ENCODE measurements around the gene FIGNL2.
A peak's percentile ranks its signal among the peaks of the same experiment; 100 is the strongest.
"Not testable (repeated sequence)": the region's sequence is repeated elsewhere in the genome, so short reads cannot be mapped to it uniquely, and the experiment has no call there.

FIGNL2 gene

DNA sequence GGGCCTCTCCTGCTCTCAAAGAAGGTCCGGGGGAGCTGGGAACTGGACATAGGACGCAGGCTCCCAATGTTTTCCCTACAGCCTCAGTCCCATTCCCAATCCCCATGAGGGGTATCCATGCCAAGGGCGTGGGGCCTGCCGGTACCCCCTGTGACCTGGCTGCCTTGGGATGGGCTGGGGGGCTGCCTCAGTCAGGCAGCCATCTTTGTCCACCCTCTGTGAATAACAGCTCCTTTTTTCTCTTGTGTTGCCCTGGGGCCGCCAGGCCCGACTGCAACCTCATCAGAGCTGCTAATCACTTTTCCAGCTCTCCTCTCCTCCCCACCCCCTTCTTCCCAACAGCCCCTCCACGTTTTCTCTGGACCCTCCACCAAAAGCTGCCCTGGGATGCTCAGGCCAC lies 11.2 kb downstream of the FIGNL2 start:
- Histone ChIP-seq H3K27me3 (ENCODE audit: control insufficient read depth, insufficient read depth, low read length) (peaks cover 3% of the 10 kb centered on the region), H3K9me3 (ENCODE audit: control insufficient read depth, insufficient read depth, low read length) (no peaks in the 10 kb centered on the region), H3K9ac (ENCODE audit: low read depth, low read length) (no peak overlapping the region), H3K36me3 (ENCODE audit: control insufficient read depth, insufficient read depth, low read length) (no peaks in the 10 kb centered on the region), H3K4me1 (ENCODE audit: control insufficient read depth, insufficient read depth, low read length) (peaks cover 19% of the 10 kb centered on the region), H3K4me3 (ENCODE audit: low read depth, low read length) (no peak overlapping the region)

DNA sequence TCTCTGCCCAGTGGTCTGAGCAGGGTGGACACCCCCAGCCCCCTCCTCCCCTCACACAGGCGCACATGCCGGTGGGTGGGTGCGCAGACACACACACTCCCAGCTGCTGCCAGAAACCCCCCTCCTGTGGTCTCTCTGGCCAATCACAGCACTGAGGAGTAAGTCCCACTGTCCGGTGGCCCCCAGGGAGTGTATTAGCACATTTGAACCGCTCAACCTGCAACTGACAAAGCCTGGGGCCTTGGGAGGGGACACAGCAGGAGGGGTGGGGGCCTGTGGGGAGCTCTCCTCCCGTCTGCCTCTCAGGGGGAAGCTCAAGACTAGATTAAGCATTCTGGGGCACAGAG lies 11.7 kb downstream of the FIGNL2 start:
- H3K4me1 ChIP-seq (ENCODE audit: control insufficient read depth, insufficient read depth, low read length) = peaks cover 19% of the 10 kb centered on the region

DNA sequence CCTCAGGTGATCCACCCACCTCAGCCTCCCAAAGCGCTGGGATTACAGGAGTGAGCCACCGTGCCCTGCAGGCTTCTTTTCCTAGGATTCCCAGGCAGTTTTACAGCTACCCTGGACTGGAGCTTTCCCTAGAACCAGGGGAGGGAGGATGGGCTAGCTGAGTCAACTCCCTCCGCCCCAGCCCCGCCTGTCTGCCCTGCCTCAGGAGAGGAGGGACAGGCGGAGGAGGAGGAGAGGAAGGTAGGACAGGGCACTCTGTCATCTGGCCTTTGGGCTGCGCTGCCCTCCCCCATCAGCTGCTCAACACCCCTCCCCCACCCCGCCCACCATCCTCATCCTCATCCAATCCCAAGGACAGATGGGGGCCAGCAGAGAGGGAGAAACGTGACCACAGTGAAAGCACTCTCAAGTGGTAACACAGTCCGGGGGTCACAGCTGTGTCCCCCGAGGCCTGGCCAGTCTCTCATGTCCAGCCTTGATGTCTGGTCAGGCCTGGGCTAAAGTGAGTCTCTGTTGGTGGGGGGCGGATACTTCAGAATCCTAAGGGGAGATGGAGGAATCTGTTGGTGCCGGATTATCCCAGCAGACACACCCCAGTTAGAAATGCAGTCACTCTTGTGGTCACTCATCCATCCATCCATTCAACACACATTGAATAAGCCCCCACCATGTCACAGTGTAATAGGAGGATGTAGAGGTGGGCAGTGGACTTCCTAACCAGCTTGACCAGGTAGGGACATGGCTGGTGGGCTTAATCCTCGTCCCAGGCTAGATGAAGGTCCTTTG lies 12.3 kb downstream of the FIGNL2 start:
- Histone ChIP-seq H3K9ac (ENCODE audit: low read depth, low read length) (no peak overlapping the region), H3K27me3 (ENCODE audit: control insufficient read depth, insufficient read depth, low read length) (peaks cover 3% of the 10 kb centered on the region), H3K9me3 (ENCODE audit: control insufficient read depth, insufficient read depth, low read length) (no peaks in the 10 kb centered on the region), H3K36me3 (ENCODE audit: control insufficient read depth, insufficient read depth, low read length) (no peaks in the 10 kb centered on the region), H3K4me3 (ENCODE audit: low read depth, low read length) (peak overlapping the region; percentile 23), H3K4me1 (ENCODE audit: control insufficient read depth, insufficient read depth, low read length) (peaks cover 23% of the 10 kb centered on the region)

More for the DNA sequence above, 11.7 kb downstream of the FIGNL2 start:
- H3K4me3 ChIP-seq (ENCODE audit: low read depth, low read length) = peak overlapping the region; percentile 23
- no peaks in the 10 kb centered on the region for H3K9me3 ChIP-seq (ENCODE audit: control insufficient read depth, insufficient read depth, low read length)
- no peaks in the 10 kb centered on the region for H3K36me3 ChIP-seq (ENCODE audit: control insufficient read depth, insufficient read depth, low read length)
- H3K9ac ChIP-seq (ENCODE audit: low read depth, low read length) = no peak overlapping the region
- peaks cover 3% of the 10 kb centered on the region for H3K27me3 ChIP-seq (ENCODE audit: control insufficient read depth, insufficient read depth, low read length)

DNA sequence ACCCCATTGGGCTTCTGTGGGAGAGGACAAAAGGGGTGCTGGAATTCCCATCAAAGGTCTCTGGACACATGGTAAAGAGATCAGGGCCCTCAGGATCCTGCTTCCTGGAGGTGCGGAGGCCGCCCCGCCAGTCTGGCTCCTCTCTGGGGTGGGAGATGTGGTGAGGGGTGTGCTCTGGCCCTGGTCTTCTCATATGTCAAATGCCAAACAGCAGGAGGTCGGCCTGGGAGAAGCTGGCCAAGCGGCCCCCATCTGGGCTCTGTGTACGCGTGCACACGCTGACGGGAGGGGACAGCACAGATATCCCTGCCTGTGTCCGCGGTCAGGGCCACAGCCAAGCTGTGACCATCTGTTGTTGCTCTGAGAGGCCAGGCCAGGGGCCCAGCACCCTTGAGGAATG lies 14.1 kb downstream of the FIGNL2 start:
- no peaks in the 10 kb centered on the region for H3K36me3 ChIP-seq (ENCODE audit: control insufficient read depth, insufficient read depth, low read length)
- H3K9me3 ChIP-seq (ENCODE audit: control insufficient read depth, insufficient read depth, low read length) = no peaks in the 10 kb centered on the region
- H3K9ac ChIP-seq (ENCODE audit: low read depth, low read length) = no peak overlapping the region
- no peak overlapping the region for H3K4me3 ChIP-seq (ENCODE audit: low read depth, low read length)
- peaks cover 1% of the 10 kb centered on the region for H3K27me3 ChIP-seq (ENCODE audit: control insufficient read depth, insufficient read depth, low read length)
- peaks cover 27% of the 10 kb centered on the region for H3K4me1 ChIP-seq (ENCODE audit: control insufficient read depth, insufficient read depth, low read length)

DNA sequence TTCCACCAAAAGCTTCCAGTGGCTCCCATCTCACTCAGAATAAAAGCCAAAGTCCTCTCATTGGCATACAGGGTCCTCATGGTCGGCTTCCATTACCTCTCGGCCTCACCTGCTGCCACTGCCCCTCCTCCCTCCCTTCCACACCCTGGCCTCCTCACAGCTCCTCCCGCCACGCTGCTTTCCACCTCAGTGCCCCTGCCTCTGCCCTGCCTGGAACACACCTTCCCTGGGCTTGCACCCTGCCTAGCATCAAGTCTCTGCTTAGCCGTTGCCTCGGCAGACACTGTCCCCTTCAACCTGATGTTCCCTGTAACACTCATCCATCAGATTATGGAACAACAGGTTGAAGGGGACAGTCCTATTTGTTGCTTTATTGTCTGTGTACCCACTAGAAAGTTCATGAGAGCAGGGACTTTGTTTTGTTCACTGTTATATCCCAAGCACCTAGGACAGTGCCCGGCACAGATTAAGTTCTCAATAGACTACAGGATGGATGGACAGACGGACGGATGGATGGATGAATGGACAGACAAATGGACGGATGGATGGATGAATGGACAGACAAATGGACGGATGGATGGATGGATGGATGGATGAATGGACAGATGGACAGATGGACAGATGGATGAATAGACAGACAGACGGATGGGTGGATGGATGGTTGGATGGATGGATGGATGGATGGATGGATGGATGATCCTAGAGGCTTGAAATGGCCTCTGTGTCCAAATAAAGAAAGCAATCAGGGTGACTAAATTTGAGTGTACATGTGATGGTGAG lies 14.9 kb downstream of the FIGNL2 start:
- Histone ChIP-seq H3K9ac (ENCODE audit: low read depth, low read length) (no peak overlapping the region), H3K36me3 (ENCODE audit: control insufficient read depth, insufficient read depth, low read length) (no peaks in the 10 kb centered on the region), H3K27me3 (ENCODE audit: control insufficient read depth, insufficient read depth, low read length) (no peaks in the 10 kb centered on the region), H3K4me3 (ENCODE audit: low read depth, low read length) (no peak overlapping the region), H3K9me3 (ENCODE audit: control insufficient read depth, insufficient read depth, low read length) (no peaks in the 10 kb centered on the region), H3K4me1 (ENCODE audit: control insufficient read depth, insufficient read depth, low read length) (peaks cover 32% of the 10 kb centered on the region)

DNA sequence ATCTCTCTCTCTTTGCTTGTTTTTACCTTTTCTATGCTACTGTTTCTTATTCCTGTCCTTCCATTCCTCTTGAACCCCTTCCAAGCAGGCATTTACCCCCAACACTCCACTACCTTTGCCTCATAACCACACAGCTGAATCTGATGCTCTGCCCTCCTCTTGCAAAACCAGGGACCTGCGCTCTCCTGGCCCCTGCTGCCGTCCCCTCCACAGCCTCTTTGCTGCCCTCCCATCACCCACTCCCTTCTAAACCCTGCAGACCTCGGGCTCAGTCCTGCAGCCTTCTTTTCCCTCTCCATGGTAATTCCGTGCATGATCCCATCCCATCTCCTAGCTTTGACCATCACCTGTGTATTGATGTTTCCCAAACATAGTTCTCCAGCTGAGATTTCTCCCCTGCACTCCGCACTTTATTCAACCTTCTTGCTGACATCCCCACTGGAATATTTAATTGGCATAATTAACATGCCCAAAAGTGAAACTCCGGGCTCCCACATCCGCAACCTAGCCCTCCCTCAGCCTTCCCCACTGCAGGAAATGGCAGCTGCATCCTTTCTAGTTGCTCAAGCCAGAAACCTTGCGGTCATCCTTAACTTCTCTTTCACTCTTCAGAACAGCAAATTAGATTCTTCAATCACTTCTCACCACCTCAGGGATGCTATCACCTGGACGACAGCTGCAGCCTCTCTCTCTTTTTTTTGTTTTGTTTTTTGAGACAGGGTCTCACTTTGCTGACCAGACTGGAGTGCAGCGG lies 16.0 kb downstream of the FIGNL2 start:
- no peak overlapping the region for H3K9ac ChIP-seq (ENCODE audit: low read depth, low read length)
- no peaks in the 10 kb centered on the region for H3K27me3 ChIP-seq (ENCODE audit: control insufficient read depth, insufficient read depth, low read length)
- peaks cover 39% of the 10 kb centered on the region for H3K4me1 ChIP-seq (ENCODE audit: control insufficient read depth, insufficient read depth, low read length)
- H3K36me3 ChIP-seq (ENCODE audit: control insufficient read depth, insufficient read depth, low read length) = no peaks in the 10 kb centered on the region
- H3K9me3 ChIP-seq (ENCODE audit: control insufficient read depth, insufficient read depth, low read length) = no peaks in the 10 kb centered on the region
- H3K4me3 ChIP-seq (ENCODE audit: low read depth, low read length) = no peak overlapping the region

DNA sequence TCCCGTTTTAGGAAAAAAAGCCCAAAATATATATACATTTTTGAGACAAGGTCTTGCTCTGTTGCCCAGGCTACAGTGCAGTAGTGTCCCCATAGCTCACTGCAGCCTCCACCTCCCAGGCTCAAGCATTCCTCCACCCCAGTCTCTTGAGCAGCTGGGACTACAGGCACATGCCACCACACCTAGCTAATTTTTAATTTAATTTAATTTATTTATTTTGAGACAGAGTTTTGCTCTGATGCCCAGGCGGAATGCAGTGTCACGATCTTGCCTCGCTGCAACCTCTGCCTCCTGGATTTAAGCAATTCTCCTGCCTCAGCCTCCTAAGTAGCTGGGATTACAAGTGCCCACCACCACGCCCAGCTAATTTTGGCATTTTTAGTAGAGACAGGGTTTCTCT lies 16.7 kb downstream of the FIGNL2 start:
- H3K4me3 ChIP-seq (ENCODE audit: low read depth, low read length); H3K9me3 ChIP-seq (ENCODE audit: control insufficient read depth, insufficient read depth, low read length); H3K36me3 ChIP-seq (ENCODE audit: control insufficient read depth, insufficient read depth, low read length); H3K27me3 ChIP-seq (ENCODE audit: control insufficient read depth, insufficient read depth, low read length); H3K9ac ChIP-seq (ENCODE audit: low read depth, low read length): not testable (repeated sequence)
- H3K4me1 ChIP-seq (ENCODE audit: control insufficient read depth, insufficient read depth, low read length) = peaks cover 37% of the 10 kb centered on the region

DNA sequence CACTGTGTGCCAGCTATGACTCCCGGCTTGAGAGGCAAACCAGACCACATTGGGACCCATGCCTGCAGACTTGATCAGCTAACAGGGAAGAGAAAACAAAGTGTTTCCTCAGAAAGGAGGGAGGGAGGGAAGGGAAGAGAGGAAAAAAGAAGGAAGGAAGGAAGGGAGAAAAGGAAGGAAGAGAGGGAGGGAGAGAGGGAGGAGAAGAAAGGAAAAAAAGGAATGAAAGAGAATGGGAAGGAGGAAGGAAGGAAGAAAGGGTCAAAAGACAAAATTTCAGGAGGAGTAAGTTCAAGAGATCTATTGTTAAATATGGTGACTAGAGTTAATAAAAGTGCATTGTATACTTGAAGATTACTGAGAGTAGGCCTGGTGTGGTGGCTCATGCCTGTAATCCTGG lies 18.9 kb downstream of the FIGNL2 start:
- Histone ChIP-seq H3K9ac (ENCODE audit: low read depth, low read length) (no peak overlapping the region), H3K27me3 (ENCODE audit: control insufficient read depth, insufficient read depth, low read length) (no peaks in the 10 kb centered on the region), H3K36me3 (ENCODE audit: control insufficient read depth, insufficient read depth, low read length) (no peaks in the 10 kb centered on the region), H3K9me3 (ENCODE audit: control insufficient read depth, insufficient read depth, low read length) (no peaks in the 10 kb centered on the region), H3K4me3 (ENCODE audit: low read depth, low read length) (no peak overlapping the region), H3K4me1 (ENCODE audit: control insufficient read depth, insufficient read depth, low read length) (peaks cover 28% of the 10 kb centered on the region)

DNA sequence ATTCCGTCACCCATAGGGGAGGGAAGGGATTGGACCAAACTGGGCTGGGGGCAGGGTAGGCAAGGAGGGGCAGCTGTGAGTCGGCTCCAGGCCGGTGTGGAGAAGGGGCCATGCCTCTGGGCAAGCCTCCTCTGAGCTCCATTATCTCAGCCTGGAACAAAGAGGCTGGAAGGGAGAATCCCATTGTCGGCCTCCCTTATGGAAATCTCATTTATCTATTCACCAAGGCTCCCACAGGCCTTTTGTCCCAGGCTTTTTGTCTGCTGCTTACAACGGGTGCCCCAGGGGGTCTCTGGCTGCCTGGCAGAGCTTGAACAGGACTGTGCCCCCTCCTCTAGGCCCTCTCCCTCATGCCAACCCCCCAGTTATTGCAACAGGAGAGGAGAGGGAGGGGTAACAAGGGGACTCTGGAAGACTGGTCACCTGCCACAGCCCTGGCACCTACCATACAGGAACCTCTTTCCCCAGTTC lies 19.5 kb downstream of the FIGNL2 start:
- Histone ChIP-seq H3K4me3 (ENCODE audit: low read depth, low read length) (no peak overlapping the region), H3K36me3 (ENCODE audit: control insufficient read depth, insufficient read depth, low read length) (no peaks in the 10 kb centered on the region), H3K4me1 (ENCODE audit: control insufficient read depth, insufficient read depth, low read length) (peaks cover 27% of the 10 kb centered on the region), H3K27me3 (ENCODE audit: control insufficient read depth, insufficient read depth, low read length) (no peaks in the 10 kb centered on the region), H3K9ac (ENCODE audit: low read depth, low read length) (no peak overlapping the region), H3K9me3 (ENCODE audit: control insufficient read depth, insufficient read depth, low read length) (no peaks in the 10 kb centered on the region)

DNA sequence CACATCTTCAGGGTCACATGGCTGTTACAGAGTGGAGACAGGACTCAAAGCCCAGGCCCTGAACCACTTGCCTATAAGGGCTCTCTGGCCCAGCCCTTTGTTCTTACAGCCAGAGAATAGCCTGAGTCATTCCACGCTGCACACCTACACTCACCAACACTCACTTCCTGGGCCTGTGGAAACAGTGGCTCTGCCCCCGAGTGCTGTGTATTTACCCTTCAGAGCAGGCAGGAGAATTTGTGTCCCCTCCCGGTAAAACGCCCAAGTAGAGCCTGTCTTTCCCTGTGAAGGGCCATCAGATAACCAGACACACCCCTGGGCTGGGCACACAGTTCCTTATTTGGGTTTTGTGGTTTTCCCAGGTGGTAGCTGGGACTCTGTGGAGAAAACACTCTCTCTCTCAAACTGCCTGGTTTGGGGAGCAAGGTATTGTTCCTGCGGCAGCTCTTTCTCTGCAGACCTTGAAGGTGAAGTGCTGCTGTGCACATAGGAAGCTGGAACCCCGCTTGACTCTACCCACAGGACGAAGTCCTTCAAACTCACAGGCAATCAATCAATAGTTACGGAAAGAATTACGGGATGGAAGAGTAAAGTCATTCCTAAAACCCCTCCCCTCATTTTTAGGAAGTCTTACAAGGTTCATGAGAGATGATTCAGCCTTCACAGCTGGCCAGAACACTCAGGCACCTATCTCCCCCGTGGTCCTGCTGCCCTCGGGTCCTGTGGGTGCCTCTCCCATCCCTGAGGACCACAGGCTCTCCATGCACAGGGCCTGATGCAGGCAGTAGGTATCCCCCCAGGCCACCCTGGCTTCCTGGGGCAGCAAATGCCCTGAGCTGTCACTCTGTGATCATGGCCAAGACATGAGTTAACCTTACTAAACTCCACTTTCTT lies 20.3 kb downstream of the FIGNL2 start:
- Histone ChIP-seq H3K9ac (ENCODE audit: low read depth, low read length) (no peak overlapping the region), H3K4me1 (ENCODE audit: control insufficient read depth, insufficient read depth, low read length) (peaks cover 27% of the 10 kb centered on the region), H3K4me3 (ENCODE audit: low read depth, low read length) (no peak overlapping the region), H3K36me3 (ENCODE audit: control insufficient read depth, insufficient read depth, low read length) (no peaks in the 10 kb centered on the region), H3K9me3 (ENCODE audit: control insufficient read depth, insufficient read depth, low read length) (no peaks in the 10 kb centered on the region), H3K27me3 (ENCODE audit: control insufficient read depth, insufficient read depth, low read length) (peaks cover 6% of the 10 kb centered on the region)

DNA sequence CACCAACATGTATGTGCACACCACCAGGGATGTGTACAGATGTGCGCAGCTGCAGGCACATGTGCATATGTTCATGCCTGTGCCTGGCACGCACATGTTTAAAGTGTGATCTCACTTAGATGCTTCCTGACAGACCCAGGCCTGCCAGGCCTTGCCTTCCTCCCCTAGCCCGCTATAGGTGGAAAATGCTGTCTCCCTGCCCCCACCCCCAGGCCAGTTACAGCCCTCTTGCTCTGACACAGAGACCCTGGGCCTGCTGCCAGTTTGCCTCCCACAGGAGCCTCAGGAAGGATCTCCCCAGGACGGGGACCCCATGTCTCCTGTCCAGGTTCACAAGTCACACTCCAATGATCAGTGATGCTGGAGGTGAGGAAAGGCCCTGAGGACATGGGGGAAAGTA lies 21.6 kb downstream of the FIGNL2 start:
- H3K4me1 ChIP-seq (ENCODE audit: control insufficient read depth, insufficient read depth, low read length) = peaks cover 24% of the 10 kb centered on the region
- H3K27me3 ChIP-seq (ENCODE audit: control insufficient read depth, insufficient read depth, low read length) = peaks cover 13% of the 10 kb centered on the region
- H3K9ac ChIP-seq (ENCODE audit: low read depth, low read length) = no peak overlapping the region
- no peaks in the 10 kb centered on the region for H3K9me3 ChIP-seq (ENCODE audit: control insufficient read depth, insufficient read depth, low read length)
- peaks cover 3% of the 10 kb centered on the region for H3K36me3 ChIP-seq (ENCODE audit: control insufficient read depth, insufficient read depth, low read length)
- no peak overlapping the region for H3K4me3 ChIP-seq (ENCODE audit: low read depth, low read length)
